ENCODE data around the gene PCBD1. TPM values are rescaled to one million over a fixed set of nuclear protein-coding genes. Genes with fewer than 3 reads are reported as not detected.
A peak's percentile ranks its signal among the peaks of the same experiment; 100 is the strongest.

Gene PCBD1
- total and polyA plus RNA-seq, 12 donors, result 42.7 to 213 (median 137) TPM

DNA sequence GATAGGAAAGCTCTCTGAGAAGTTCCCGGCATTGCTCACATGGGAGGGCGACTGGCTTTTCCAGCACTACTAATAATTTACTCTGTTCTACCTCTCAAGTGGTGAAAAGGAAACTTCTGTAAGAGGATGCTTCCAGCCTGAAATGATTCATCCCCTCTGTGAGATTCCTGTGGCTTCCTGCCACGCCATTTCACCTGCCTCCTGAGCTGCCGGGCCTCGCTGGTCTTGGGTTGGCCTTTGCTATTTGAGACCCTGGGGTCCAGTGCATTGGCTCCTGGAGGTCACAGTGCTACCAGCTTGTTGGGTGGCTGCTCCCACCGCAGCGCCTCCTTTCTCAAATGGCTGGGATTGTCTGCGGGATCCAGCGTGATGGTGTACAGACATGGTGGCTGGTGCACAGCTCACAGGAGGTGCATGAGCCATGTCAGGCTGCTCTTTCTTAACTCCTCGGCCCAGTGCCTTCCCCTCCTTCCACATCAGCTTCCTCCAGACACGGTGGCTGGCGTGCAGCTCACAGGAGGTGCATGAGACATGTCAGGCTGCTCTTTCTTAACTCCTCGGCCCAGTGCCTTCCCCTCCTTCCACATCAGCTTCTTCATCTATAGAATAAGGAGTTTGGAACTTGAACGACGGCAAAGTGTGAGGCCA lies 42.9 kb upstream of the PCBD1 start:
- no peak for DNase-seq
- Histone ChIP-seq H3K36me3 (replicated peaks in 1 of 2) (no peaks in the 10 kb centered on the region), H3K4me1 (replicated peaks in 1 of 2) (no peaks in the 10 kb centered on the region), H3K27ac (no peak overlapping the region), H3K9me3 (replicated peaks in 1 of 3) (no peaks in the 10 kb centered on the region), H3K27me3 (peaks cover 5% of the 10 kb centered on the region), H3K4me3 (no peak overlapping the region)
- TF ChIP-seq POLR2A (IDR thresholded peaks at IDR 0.05) (no peak), CTCF (IDR thresholded peaks at IDR 0.05) (no peak)
- 70 to 84% (median 80%) methylated on average over 13 to 15 of the region's 15 CpGs for WGBS, 4 donors
- intact Hi-C loops (cut with DNase I), result no loop called here

DNA sequence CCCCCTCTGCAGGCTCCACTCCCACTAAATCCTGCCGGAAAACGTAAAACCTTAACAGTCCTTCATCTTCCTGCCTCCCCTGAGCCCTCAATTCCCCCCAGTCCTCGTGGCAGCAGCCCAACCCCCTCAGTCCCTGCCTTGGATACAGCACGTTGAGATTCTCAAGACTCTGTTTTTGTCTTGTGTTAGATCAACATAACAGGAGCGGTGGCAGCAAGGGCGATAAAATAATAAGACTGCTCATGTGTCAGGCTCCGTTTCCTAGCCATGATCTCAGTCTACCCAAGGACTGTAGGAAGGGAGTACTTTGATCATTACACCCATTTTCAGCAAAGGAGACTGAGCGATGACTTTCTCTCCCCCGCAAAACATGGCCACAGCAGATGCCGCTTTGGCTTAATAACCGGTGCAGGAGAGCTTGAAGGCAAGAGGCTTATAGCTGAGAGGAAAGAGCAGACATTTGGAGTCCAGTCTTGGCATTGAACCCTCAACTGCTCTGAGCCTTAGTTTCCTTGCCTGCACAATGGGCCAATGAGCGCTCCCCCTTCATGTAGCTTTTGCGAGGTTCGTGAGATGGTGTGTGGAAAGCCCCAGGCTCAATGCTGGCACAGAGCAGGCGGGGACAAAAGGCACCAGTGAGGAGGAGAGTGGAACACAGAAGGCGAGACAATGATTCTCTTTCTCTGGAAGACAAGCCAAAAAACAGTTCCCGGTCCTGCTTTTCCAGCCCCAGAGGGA lies 42.1 kb upstream of the PCBD1 start:
- H3K27me3 ChIP-seq, result peaks cover 5% of the 10 kb centered on the region
- DNase-seq, result no peak
- no peak overlapping the region for H3K4me3 ChIP-seq
- no peaks in the 10 kb centered on the region for H3K36me3 ChIP-seq (replicated peaks in 1 of 2)
- TF ChIP-seq CTCF (IDR thresholded peaks at IDR 0.05) (no peak), POLR2A (IDR thresholded peaks at IDR 0.05) (no peak)
- intact Hi-C loops (cut with DNase I), result no loop called here
- H3K27ac ChIP-seq, result no peak overlapping the region
- no peaks in the 10 kb centered on the region for H3K9me3 ChIP-seq (replicated peaks in 1 of 3)
- H3K4me1 ChIP-seq (replicated peaks in 1 of 2), result no peaks in the 10 kb centered on the region
- 73 to 79% (median 75%) methylated on average over 17 of the region's 17 CpGs for WGBS, 4 donors

DNA sequence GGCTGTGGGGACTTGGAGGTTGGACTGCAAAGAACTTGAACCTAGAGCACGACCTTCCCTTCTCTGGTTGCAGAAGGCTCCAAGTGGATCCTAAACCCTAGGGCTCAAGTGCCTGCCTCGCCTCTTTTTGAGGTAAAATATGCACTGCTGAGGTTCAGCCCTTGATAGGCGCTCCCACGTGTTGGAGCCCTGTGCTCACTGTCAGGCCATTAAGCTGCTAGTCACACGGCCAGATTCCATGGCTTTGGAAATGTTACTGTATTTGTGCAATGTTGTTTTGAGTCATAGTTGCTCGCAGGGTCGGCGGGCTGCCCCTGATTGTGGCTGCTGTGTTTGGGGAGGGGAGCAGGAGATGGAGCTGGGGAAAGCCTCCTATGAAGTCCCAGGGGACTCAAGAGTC lies 39.8 kb upstream of the PCBD1 start:
- H3K27ac ChIP-seq, result no peak overlapping the region
- peaks cover 15% of the 10 kb centered on the region for H3K27me3 ChIP-seq
- no peak overlapping the region for H3K4me3 ChIP-seq
- WGBS, 4 donors, result 69 to 90% (median 76%) methylated on average over 2 to 8 of the region's 8 CpGs
- H3K9me3 ChIP-seq (replicated peaks in 1 of 3), result no peaks in the 10 kb centered on the region
- no peaks in the 10 kb centered on the region for H3K36me3 ChIP-seq (replicated peaks in 1 of 2)
- intact Hi-C loops (cut with DNase I), result loop anchor here in 1 of 2 donors (10.0 kb wide), 1 partner anchor 287 kb away; the partner anchor contains the start of gene UNC5B
- H3K4me1 ChIP-seq (replicated peaks in 1 of 2), result no peaks in the 10 kb centered on the region
- TF ChIP-seq POLR2A (IDR thresholded peaks at IDR 0.05) (no peak), CTCF (IDR thresholded peaks at IDR 0.05) (no peak)
- no peak for DNase-seq

DNA sequence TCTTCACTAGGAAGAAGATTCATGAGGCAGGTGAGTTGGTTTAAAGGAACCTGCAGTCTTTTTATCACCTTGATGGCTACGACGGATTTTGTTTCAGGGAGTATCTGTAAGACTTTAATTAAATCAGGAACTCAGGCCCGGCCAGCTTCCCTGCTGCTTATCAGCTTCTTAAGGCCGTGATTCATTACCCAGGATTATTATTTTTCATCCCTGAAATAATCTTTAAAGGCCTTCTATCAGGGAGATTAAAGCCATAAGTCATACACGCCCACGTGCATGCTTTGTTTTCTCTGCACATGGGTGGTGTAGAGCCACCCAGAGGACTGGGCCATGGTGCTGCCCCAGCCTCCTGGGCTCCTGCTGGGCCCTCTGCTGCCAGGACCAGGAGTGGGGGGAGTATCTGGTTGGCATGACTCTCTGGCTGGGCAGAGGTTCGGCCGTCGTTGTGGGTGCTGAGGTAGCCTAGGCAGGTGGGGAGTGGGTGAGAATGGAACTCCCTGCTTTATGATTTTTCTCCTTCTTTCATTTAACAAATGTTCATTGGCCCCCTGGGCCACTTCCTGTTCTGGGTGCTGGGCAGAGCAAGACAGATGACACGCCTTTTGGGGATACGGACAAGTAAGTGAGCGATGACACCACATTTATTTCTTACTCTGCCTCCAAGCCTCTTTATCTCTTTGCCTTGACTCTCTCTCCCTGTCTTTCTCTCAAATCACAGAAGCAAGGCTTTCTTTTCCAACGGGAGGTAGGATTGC lies 39.0 kb upstream of the PCBD1 start:
- H3K27me3 ChIP-seq, result peaks cover 9% of the 10 kb centered on the region
- peak in 3 of 7 donors; percentile 17 to 52 (median 38) for DNase-seq
- no peak for TF ChIP-seq CTCF (IDR thresholded peaks at IDR 0.05)
- TF ChIP-seq POLR2A (IDR thresholded peaks at IDR 0.05), result no peak
- H3K36me3 ChIP-seq (replicated peaks in 1 of 2), result no peaks in the 10 kb centered on the region
- intact Hi-C loops (cut with DNase I), result loop anchor here in 1 of 2 donors (10.0 kb wide), 1 partner anchor 287 kb away; the partner anchor contains the start of gene UNC5B
- no peak overlapping the region for H3K27ac ChIP-seq
- no peaks in the 10 kb centered on the region for H3K4me1 ChIP-seq (replicated peaks in 1 of 2)
- no peaks in the 10 kb centered on the region for H3K9me3 ChIP-seq (replicated peaks in 1 of 3)
- no peak overlapping the region for H3K4me3 ChIP-seq
- WGBS, 4 donors, result 43 to 54% (median 50%) methylated on average over 13 of the region's 13 CpGs
